HG02642 (cell line): ENCODE data around the gene USP32.

Source experiments
- ATAC-seq: cut with Tn5 transposase; IDR thresholded peaks from one replicate; pipeline ENCODE4 v1.9.1; 2021; ENCODE audit warnings: mild to moderate bottlenecking; ENCODE audit not compliant: unreplicated experiment, poor library complexity

Gene USP32

DNA sequence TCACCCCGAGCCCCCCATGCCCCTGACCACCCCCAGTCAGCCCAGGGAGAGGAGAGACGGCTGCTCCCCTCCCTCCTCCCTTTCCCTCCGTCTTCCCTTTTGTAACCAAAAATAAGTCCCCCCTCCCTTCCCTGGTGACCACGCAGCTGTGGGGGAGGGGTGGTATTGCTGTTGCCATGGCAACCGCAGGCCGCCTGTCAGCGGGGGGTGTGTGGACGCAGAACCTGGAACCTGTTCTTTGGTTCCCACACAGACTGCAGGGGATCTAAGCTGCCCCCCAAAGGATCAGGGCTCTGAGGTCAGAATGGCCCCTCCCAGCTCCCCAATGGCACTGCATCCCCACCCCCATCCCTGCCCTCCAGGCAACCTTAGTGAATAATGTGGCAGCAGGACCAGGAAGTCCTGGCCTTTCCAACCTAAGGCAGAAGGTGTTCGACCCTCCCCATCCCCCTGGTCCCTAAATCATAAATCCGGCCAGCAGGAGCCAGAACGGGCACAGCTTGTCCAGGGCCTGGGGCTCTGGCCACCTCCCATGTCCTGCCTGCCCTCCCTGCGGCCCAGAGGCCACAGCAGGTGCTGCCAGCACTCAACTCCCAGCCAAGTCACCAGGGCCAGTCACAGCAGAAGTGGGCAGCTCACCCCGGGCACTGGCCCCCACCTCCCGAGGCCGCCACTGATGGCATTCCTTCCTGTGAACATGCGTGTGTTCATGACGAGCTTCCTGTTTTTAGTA, 230.2 kb downstream of the USP32 start:
- ATAC-seq: no peak

DNA sequence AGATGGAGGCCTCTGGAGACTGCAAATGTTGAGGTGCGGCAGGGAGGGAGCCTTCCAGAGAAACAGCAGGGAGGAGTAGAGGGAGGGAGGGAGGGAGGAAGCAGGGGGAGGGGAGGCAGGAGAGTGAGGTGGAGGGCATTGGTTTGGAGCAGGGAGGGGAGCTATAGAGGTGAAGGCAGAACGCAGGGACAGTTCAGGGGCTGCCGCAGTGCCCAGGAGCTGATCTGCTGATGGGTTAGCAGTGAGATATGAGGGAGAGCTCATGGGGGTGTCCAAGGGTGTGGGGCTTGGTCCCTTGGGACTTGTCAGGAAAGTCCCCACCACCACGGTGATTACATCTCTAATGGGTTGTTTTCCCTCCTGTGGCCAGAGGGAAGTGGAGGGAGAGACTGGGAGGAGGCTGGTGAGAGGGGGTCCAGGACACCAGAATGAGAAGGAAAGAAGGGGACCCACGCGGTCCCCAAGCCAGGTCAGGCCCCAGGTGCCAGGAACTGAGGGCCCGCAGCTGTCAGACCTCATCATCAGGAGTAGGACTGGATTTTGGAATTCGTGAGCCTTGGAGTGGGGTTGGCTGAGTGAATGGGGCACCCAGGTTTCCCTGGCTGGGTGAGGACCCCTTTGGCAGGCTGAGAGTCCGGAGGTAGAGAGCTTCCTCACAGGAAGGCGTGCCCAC, 231.0 kb downstream of the USP32 start:
- ATAC-seq: no peak

DNA sequence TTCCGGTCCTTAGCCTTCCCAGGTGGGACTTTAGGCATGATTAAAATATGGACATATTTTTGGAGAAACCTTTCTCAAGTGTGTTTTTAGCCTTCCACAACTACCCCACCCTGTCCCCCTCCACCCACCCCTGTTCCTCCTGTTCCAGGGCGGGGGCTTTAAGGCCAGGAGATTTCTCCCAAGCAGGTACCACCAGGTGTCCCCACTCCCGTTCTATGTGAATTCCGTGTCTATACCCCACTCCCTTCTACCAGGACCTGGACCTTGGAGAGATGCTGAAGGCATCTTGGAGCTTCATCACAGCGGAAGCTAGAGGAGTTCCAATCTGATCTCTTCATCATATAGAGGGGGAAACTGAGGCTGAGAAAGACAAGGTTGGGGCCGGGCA, 232.5 kb downstream of the USP32 start:
- no peak for ATAC-seq

DNA sequence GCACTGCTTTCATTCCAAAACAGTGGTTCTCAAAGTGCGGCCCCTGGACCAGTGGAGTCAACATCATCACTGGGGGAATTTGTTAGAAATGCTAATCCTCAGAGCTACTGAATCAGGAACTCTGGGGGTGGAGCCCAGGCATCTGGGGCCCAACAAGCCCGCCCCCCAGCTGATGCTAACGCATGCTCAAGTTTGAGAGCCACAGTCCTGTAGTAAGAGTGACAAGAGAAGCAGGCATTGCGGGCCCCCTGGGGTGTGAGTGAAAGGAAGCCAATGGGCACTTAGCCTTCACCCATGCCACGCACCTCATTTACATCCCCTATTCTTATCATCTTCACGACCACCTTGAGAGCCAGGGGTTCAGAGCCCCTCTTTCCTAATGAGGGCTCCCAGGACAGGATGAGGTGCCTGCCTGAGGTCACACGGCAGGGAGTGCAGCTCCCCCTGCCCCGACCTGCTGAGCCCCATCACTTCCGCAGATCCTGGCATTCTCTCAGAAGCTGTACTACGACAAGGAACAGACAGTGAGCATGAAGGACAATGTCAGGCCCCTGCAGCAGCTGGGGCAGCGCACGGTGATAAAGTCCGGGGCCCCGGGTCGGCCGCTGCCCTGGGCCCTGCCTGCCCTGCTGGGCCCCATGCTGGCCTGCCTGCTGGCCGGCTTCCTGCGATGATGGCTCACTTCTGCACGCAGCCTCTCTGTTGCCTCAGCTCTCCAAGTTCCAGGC, 233.0 kb downstream of the USP32 start:
- no peak for ATAC-seq

DNA sequence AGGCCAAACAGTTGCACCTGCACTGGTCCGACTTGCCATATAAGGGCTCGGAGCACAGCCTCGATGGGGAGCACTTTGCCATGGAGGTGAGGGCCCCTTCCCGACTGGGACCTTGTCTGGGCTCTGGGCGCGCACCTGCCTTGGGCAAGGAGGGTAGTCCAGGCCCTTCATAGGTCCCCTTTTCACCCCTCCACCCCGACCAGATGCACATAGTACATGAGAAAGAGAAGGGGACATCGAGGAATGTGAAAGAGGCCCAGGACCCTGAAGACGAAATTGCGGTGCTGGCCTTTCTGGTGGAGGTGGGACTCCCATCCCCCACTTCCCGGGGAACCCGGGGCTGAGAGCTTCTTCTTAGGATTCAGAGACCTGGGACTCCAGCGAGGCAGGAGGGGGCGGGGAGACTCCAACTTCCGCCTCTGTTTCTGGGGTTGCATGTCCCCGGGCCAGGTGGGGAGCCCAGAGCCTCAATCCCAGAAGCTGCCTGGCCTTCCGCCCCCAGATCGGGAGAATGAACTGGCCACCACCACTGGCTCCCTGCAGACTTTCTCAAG, 234.4 kb downstream of the USP32 start:
- ATAC-seq: no peak

DNA sequence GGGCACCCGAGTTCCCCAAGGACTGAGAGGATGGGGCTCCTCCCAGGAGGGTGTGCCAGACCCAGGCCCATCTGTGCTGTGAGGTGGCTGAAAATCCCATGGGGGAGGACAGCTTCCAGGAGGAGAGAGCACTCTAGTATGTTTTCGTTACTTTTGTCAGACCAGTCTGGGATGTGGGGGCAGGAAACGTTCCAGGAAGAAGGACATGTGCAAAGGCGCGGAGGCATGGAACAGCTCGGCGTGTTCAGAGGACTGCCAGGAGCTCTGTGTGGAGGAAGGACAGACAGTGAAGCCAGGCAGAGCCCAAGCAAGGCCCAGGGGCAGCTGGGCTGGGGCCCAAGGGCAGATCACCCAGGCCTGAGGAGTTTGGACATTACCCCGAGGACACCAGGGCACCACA, 235.2 kb downstream of the USP32 start:
- ATAC-seq: no peak

DNA sequence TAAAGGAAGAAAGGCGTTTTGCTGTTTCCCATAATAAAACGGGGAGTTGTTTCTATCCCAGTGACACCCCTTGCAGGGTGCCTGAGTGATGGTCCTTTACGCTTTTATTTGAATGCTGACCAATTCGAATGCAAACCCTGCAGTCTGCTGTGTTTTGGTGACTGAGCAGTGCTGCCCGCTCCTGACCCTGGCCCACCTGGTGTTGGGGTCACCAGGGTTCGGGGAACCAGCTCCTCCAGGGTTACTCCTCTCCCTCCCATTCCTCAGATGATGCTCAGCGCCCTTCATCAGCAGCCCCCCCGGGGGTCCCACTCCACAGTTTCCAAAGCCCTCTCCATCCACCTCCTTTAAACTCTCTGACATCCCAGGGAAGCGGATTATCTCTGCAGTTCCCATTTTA, 236.1 kb downstream of the USP32 start:
- no peak for ATAC-seq

DNA sequence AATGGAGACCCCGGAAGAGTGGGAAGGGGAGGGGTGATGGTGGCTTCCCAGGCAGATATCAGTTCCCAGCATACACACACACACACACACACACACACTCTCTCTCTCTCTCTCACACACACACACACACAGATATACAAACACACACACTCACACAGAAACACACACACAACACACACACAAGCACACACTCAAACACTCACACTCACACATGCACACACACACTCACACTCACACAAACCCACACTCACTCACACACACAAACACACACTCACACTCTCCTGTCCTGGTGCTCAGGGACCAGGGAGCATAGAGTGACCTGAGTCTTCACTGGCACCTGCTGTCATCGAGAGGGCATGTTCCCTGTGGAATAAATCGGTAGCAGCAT, 236.5 kb downstream of the USP32 start:
- no peak for ATAC-seq

DNA sequence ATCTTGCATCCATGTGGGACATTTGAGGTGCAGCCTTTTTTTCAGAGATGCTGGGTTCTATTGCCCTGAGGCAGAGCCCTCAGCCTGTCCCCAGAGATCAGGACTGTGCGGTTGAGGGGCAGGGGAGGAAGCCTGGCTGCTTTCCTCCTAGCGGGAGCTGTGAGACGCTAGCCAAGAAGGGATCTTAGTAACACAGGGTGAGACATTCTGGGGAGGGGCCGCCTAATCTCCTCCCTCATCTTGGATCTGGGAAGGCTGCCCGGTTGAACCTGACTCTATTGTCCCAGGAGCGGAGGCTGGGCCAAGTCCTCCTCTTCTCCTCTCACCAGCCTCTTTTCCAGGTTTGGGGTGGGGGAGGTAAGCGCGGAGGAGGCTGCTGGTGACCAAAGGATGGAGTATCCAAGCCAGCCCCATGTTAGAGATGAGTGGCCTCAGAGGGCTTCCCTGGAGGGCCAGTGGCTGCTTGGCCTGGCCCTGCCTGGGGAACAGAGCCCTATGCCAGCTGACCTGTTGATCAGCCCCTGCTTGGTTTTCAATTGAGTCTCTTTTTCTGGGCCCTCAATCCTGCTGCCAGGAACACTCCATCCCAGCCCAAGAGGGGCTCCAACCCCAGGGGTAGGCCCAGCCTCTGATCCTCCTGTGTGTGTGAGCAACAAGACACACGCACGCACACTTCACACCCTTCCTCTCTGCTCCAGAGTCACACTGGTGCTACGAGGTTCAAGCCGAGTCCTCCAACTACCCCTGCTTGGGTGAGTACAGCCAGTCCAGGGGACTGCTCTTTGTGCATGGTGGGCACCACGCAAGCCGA, 237.1 kb downstream of the USP32 start:
- no peak for ATAC-seq

DNA sequence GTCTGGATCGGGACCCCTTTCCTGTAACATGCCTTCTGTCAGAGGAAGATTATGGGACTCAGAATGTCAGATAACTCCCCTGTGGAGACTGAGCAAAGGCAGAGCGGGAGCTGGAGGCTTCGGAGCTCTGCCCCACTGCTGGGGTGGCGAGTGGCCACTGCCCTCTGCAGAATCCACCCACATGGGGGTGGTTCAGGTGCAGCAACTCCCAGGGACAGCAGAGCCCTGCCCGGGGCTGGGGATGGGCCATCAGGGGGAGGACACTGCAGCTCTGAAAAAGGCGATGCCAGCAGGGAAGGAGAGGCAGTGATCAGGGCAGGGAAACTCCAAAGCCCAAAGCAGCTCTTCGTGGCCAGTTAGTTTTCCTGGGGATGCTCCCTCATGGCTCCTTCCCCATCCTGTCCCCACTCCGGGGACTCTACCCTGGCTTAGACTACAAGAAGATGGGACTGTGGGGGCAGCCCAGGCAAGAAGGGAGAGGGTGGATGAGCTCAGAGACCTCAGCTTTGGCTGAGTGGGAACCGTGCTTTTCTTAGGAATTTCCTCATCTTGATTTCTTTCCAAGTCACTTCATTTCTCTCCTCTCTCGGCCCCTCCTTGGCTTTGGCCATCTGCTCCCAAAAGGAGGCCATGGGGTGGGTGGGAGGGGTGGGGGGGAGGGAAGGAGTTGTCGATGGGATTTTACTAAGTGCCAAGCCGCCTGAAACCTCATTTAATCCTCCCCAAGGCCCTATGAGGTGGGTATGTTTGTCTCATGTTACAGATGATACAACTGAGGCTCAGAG, 238.1 kb downstream of the USP32 start:
- ATAC-seq: no peak

DNA sequence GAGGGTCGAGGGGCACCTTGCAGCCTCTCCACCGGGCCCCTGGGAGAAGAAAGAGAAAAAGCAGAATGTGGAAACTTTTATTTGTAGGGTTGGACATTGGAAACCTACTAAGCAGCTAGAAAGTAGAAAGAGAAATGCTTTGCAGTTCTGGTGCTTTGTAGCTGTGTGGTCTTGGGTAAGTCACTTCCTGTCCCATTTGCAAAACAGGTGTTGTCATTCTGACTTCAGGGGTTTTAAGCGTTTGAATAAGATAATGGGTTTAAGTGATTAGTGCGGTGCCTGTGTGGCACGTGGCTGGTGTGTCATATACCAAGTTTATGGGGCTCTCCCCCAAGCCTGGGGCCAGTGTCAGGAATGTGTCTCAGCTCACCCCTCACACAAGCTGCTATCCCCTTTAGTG, 240.6 kb downstream of the USP32 start:
- ATAC-seq: no peak

DNA sequence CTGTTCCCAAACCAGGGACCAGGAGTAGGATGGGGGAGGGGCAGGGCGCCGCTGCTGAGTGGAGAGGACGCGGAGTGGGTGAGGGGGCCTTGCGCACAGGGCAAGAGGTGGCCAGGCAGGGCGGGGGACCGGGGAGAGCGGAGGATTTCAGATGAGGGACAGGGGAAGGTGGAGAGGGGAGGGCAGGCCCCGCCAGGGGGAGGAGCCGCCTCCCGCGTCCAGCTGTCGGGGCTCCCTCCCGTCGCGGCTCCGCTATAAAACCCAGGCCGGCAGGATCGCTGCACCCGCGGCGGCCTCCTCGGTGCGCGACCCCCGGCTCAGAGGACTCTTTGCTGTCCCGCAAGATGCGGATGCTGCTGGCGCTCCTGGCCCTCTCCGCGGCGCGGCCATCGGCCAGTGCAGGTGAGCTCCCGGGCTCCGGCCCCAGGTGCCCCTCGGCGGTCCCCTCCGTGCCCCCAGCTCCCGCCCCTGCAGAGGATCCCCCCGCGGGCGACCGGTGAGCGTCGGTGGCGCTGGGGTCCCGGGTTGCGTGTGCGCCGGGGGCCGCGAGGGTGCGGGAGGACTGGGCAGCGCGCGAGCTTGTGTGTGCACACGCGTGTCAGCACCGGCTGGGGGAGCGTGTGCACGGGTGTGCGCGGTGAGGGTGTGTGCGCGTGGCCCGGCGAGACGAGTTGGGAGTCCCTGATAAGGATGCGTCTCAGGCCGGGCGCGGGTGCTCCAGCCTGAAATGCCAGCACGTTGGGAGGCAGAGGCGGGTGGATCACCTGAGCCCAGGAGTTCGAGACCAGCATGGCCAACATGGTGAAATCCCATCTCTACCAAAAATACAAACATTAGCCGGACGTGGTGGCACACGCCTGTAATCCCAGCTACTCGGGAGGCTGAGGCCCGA, 242.0 kb downstream of the USP32 start, which contains the start of gene CA4:
TSS of gene CA4 (plus strand) at position 283 of the 892 bp plus-strand sequence. CDS start at position 345, 62 bp downstream.
- ATAC-seq: no peak

DNA sequence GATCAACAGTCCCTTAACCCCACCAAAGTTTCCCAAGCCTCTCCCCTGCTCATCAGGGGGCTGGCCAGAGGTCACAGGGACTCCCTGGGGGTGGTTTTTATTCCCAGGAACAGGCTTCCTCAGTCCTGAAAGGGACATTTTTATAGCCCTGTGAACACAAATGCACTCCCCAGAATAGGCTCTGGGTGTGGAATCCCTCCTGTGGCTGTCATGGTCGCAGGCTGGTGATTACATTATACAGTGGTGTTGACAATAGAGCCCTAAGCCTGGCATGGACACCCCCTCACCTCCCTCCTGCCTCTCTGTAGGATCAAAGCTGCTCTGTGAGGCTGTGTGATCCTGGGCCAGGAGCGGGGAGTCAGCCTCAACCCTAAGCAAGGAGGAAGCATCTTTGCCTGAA, 243.6 kb downstream of the USP32 start:
- ATAC-seq: no peak

DNA sequence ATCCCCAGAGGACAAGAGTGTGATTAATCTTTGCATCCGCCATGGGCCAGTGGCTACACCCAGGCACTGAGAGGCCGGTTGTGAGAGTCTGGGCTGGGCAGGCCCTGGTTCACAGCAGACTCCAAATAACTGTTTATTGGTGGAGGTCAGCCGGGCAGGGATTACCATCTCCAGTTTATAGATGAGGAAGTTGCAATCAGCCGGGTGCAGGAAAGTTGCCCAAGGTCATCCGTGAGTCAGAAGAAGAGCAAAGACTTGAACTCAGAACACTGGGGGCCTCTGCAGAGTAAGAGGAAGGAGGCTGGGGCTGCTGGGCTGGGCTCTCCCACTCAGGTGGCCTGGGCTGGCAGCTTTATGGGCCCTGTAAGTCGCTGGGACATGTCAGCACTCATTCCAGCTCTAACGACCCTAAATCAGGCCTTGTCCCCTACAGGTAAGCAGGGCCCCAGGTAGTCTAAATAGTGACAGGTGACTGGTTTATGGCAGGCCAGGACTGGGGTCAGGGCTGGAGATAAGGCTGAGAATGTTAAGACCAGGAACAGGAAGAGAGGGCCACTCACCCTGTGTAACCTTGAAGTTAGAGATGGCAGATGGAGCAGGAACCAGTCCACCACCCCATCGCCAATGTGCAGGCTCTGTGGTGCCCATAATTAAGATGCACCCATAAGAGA, 244.2 kb downstream of the USP32 start:
- no peak for ATAC-seq

DNA sequence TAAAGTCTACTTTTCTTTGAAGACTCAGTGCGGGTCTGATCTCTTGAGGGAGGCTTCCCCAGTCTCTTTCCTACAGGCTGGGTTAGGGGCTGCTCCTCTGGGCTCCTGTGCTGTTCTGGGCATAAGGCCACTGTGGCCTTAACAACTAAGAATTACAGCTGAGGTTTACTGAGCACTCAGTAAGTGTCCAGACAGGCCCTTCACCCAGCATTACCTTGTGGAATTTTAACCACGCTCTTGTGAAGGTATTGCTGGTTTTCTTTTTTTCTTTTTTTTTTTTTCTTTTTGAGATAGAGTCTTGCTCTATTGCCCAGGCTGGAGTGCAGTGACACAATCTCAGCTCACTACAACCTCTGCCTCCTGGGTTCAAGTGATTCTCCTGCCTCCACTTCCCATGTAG, 245.7 kb downstream of the USP32 start:
- ATAC-seq: no peak

DNA sequence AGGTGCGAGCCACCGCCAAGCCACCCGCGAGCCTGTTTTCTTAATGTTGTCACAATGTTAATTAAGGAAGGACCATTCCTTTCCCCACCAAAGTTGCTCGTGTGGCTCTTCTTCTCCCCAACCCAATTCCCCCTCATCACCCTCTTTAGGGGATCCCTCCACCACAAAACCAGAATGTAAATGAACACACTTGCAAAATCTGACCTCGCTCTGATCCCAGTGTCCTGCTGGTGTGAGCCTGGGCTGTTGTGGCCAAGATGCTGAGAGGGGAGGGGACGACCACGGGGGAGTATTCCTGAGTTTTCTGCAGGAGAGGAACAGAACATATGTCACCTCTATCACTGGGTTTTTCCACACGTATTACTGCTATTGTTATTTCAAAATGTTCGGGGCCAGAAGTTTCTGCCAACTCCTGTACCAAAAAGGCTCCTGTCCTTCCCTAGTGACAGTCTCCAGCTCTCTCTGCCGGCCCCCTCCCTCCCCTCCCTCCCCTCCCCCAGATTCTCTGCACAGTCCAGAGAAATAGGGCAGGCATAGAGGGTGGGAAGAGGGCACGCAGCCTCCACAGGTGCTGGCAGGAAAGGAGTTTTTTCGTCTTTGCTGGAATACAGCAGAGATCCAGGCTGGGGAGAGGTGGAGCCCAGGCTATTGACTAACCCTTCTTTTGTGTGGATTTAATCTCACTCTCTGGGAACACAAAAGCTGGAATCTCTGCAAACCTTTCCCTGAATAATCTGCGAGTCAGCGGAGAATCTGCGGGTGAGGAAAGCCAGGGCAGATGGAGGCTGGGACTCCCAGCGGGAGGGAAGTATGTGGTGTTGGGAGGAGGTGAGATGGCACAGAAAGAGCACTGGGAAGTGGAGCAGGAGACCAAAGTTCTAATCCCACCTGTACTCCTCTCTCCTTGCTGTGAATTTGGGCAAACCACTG, 246.7 kb downstream of the USP32 start:
- ATAC-seq: no peak
